Fibroblast of upper back skin (primary cell): ENCODE measurements around the gene WNT7A.
"Not testable (repeated sequence)": the region's sequence is repeated elsewhere in the genome, so short reads cannot be mapped to it uniquely, and the experiment has no call there.

Experiments used
- DNase-seq: peaks from one replicate; pipeline ENCODE4 v3.0.0-alpha.2; 2013

WNT7A gene

DNA sequence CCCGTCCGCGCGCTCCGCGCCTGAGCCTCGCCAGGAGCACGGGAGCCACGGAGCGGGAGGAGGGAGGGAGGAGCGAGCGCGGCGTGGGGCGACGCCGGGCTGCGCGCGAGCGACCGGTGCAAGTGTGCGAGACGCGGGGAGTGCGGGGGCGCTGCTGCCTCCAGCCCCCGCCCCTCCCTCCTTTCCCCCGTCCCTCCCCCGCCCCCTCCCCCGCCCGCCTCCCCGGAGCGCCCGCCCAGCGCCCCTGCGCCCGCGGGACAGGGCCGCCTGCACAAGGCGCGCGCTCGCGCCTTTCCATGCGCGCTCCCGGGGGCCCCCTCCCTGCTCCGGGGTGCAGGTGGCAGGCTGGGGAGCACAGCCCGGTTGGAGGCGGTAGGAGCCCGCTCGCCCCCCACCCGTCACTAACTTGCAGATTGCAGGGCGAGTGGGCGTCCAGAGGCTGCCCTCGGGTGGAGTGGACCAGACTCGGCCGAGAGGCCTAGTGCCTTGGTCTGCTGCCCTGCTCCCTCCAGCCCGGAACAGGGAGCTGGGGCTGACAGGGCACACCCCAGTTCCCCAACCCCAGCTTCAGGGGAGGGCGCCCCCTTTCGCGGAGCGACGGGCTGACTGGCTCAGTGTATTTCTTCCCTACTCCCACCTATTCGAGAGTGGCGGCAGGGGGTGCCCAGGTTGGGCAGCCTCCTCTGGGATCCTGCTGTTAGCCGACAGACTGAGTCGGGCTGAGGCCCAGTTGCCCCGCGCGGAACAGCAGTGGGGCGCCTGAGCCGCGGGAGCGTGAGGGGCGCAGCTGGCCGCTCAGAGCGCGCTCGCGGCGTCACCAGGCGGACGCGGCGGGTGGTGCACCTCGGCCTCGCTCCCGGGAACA is at the start of gene WNT7A:
WNT7A (minus strand) TSS at position 126 of the 865 bp plus-strand sequence. CDS start 255 bp downstream, outside the sequence.
- no peak for DNase-seq

DNA sequence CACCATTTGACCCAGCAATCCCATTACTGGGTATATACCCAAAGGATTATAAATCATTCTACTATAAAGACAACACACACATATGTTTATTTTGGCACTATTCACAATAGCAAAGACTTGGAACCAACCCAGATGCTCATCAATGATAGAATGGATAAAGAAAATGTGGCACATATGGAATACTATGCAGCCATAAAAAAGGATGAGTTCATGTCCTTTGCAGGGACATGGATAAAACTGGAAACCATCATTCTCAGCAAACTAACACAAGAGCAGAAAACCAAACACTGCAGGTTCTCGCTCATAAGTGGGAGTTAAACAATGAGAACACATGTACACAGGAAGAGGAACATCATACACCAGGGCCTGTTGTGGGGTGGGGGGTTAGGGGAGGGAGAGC is 48.9 kb upstream of the WNT7A start:
- not testable (repeated sequence) for DNase-seq

DNA sequence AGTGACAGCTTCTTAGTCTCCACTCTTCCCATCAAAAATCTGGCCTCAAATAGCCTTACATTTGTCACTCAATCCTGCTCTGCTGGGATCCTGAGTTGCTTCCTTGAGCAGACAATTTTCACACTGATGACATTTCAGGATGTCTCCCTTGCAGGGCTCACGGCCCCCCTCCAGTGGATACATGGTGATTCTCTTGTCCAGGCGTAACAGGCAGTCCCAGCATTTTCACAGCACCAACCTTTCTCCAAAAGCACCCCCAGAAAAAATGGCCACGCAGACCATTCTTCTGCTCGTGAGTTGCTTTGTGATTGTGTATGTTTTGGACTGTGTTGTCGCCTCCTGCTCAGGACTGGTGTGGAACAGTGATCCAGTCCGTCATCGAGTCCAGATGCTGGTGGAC is 47.4 kb upstream of the WNT7A start:
- DNase-seq: no peak

DNA sequence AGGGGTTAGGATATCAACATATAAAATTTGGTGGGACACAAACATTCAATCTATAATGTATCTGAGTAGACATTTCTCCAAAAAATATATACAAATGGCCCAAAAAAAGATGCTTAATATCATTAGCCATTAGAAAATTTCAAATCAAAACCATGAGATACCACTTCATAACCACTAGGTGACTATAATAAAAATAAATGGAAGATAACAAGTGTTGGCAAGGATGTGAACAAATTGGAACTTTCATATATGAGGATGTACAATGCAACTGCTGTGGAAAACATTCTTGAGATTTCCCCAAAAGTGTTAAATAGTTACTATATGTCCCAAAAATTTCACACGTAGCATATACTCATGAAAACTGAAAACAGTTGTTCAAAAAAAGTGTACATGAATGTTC is 36.5 kb upstream of the WNT7A start:
- DNase-seq: no peak

DNA sequence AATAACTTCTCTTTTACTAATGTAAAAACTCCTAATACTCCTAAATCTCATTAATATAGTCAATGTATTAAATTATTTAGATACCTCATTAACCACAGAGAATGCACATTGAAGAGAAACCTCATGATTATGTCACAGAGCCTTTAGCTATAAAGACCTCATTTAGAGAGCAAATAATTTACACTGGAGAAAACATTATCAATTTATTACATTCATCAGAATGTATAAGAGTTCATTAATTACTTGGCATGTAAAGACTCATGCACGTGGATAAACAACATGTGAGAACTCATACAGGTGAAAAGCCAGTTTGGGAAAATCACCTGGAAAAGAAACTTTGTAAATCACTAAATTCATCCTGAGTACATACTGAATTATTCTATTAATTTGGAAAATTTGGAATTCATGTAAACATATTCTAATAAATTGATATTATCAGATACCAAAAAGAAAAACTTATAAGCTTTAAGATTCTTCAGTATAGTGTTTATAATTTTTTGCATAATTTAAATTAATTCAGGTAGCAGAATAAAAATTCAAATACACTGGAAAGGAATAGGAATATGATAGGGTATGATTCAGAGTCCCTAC is 22.9 kb upstream of the WNT7A start:
- DNase-seq: no peak

DNA sequence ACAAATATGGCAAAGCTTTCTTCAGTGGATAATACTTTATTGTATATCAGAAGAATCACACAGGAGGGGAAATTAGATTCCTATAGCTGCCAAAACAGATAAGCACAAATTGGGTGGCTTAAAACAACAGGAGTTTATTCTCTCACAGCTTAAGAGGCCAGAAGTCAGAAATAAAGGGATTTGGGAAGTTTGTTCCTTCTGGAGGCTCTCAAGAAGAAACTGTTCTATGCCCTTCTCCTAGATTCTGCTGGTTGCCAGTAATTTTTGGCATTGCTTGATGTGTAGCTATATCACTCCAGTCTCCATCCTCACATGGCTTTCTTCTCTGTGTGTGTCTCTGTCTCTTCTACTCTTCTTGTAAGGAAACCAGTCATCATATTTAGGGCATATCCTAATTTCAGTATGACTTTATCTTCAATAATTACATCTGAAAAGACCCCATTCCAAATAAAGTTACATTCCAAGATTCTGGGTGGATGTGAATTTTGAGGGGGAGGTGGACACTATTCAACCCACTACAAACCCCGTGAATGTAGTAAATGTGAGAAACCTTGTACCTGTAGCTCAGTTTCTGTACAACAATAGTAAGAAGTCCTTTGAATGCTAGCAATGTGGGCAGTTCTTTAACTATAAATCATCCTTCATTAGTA is 22.2 kb upstream of the WNT7A start:
- no peak for DNase-seq

DNA sequence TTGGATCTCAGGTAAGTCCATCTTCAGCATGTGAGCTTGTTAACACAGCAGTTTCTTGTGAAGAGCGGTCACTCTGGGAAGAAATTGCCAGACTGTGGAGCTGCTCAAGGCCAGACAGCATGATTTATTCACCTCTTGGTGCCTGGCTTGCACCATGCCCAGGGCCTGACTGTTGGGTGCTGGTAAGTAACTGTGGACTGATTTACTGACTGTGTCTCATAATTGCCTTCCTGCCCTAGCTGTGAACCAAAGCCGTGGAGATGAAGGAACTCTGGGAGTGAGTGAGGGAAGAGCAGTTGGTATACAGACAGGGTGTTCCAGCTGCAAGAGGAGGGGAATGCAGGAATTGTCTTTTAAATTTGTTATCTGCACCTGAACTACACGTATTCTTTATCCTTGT is 18.5 kb upstream of the WNT7A start:
- DNase-seq: no peak

DNA sequence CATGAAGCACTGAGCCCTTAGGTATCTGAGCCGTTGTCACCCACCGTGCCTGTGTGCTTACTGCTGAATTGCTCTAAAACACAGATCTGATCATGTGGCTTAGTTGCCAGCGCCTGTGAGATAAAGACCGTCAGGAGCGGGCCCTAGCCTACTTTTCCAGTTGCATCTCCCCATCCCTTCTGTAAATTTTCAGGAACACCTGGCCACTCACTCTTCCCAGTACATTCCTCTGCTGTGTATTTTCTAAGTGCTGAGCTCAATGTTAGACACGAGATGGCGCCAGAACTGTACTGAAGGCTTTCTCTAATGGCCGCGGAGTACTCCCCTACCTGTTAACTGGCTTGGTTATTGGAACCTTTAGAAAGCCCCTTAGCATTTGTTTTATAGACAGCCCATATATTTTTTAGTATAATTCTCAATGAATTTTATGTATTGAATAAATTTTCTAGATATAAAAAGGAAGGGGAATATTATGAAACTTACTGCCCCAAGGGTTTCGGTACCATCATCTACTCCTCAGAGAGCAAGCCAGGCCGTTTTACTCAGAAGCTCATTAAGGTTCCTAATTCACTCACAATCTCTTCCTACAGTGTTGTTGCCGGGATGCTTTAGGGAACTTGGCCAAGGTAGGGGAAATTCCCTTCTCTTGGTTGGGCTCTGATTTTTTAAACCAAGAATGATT is 16.7 kb upstream of the WNT7A start:
- DNase-seq: peak; percentile 63

DNA sequence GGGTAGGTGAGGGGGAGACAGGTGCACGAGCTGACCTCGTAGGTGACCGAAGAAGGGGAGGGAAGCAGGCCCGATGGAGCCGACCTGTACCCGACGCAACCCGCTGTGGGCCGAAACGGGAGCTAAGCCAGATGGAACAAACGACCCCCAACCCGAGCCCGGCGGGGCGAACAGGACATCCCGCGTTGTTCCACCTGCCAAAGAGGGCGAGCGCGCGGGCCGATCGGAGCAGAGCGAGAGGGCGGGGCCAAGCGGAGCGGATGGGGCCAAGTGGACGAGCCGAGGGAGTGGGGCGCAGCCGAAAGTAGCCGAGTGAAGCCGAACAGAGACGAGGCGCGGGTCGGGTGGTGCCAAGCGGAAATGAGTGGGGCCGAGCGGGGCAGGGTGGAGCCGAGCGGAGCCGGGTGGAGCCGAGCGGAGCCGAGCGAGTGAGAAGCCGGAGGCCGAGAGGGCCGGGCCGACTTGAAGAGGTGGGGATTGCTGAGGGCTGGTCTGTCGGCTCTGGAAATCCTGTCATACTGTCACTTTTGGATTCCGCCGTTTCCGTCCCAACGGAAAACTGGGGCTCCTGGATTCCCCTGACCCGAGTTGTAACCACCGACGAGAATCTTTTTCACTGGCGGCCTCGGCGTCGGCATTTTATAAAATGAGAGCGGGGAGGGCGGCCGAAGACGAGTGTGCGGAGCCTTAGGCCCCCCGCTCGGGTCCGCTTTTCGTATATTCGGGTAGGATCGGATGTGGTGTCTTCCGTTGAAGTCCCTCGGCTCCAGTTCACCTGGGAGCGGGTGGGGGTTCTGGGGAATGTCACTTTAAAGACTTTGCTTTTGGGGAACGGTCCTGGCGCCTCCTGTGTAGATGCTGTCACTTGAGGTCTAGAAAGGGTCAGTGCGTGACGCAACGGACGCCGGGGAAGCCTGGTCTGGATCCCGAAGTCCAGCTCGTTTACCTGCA is 15.6 kb upstream of the WNT7A start:
- DNase-seq: peak; percentile 83

DNA sequence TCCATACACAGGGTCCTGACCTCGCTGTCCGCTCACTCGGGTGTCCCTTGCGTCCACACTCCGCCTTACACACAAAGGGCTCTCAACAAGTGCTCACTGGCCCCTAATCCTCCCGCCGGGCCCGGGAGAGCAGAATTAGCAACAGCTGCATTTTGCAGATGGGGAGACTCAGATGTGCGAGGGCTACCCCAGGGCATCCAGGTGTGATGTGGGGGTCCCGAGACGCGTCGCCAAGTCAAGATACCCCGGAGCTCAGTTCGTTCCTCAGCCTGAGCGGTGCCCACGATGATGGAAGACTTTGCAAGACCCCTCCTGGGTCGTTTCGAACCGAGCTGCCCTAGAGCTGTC is 14.9 kb upstream of the WNT7A start:
- no peak for DNase-seq

DNA sequence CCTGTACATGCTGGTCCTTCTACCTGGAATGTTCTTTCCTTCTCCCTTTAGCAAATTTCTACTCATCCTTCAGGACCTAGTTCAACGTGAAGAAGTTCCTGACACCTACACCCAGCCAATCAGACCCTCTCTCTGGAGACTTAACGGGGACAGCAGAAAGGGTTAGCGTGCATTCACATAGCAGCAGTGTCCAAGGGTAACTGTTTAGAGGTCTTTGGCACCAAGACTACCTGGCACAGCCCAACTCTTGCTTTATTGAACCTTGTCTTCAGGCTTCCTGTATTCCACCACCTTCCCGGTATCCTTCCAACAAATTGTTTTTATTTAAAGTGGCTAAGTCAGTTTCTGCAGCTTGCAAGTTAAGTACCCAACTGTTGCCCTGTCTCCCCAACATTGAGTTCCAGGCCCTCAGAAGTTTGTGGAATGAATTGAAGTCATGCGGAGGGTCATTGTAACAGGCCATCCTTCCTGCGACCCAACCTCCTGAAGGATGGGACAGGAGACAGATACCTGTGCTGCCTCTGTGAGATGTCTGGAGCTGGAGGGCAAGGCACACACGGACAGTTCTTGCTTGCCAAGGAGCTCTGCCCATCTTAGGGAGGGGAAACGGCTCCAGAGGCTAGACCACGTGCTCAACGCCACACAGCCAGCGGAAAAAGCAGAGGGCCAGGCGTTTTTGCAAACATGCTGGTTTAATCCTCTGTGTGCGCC is 14.4 kb upstream of the WNT7A start:
- no peak for DNase-seq

DNA sequence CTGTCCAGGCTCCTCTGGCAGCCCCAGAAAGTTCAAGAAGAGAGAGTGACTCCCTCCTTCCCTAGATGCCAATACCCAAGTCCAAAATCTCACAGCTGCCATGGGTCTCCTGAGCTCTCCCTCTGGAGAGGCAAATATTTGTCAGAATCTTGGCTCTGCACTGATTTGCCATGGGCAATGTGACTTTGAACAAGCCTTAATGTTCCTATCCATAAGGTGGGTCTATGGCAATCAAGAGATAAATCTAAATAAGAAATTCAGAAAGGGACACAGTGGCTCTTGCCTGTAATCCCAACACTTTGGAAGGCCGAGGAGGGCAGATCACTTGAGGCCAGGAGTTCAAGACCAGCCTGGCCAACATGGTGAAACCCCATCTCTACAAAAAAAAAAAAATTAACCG is 12.4 kb upstream of the WNT7A start:
- DNase-seq: no peak

DNA sequence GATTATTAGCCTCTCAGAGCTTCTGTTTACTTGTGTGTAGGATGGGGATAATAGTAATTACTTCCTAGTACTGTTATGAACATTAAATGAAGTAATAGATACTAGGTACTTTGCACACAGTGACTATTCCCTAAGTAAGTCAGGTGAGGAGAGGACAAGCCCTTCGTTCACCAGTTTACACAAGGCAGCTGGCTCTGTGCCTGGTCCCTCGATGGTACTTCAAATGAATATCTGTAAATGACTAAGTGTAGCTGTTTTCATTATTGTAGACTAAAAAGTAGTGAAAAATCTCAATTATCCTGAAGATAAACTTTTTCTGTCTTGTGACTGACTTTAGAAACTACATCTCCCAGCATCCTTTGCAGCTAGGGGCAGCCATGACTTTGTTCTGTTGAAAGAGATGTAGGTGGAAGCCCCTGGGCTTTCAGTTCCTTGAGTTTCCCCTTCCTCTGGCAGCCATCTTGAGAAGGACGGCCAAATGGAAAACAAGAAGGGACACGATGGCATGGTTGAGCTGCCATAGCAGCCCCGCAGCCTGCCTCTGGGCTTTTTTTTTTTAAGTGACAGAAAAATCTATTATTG is 11.7 kb upstream of the WNT7A start:
- no peak for DNase-seq

DNA sequence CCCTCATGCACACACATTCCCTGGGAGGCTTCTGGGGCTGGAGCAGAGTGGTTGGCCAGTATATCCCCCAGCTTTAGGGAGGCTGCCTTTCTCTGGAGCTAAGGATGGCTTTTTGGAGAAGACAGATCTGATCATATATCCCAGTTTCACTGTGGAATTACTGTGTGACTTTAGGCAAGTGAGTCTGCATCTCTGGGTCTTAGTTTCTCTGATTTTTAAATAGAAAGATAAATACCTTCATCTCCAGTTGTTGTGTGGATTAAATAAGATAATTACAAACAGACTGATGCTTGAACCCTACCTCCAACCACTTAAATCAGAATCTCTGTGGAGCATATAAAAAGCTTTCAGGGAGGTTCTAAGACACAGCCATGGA is 11.1 kb upstream of the WNT7A start:
- no peak for DNase-seq

DNA sequence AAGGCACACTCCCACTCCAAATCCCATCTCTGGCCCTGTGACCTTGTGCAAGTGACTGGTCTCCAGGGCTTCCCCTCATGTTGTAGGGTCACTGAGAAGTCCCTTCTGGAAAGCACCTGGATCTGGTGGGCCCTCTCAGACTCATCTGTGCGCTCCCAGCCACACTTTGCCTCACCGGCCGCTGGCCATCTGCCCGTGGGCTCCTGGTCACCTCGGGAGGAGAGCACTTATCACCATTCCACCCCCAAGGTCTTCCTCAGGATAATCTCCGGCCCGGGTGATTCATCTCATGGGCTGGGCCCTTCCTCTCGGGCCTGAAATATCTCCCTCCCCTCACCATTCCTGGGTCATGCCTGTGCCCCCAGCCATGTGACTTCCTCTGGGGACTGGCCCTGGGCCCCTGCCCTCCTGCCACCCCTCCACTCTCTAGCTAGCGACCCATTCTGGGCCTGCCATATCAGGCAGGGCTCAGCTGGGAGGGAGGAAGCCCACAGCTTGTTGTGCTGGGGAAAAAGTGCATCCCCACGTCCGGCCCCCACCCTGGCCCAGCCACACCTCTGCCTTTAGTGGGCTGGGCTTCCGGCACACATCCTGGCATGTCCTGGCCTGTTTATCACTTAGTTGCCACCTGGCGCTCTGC is 10.6 kb upstream of the WNT7A start:
- DNase-seq: no peak

DNA sequence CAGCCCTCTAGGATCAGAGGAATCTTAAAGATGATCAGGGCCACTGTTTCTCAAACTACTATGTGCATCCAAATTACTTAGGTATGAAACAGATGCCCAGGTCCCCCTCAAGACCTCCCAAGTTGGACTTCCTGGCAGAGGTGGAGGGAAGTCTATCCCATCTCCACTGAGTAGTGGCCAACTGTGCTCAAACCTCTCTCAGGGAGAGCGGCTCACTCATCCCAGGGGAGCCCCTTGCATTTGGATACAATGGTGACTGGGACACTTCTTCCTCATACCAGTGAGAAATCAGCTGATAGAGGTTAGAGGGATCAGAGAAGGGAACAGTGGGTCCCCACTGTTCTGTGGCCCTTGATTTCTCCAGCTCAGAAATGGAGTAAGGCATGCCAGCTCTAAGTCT is 8.7 kb upstream of the WNT7A start:
- no peak for DNase-seq

DNA sequence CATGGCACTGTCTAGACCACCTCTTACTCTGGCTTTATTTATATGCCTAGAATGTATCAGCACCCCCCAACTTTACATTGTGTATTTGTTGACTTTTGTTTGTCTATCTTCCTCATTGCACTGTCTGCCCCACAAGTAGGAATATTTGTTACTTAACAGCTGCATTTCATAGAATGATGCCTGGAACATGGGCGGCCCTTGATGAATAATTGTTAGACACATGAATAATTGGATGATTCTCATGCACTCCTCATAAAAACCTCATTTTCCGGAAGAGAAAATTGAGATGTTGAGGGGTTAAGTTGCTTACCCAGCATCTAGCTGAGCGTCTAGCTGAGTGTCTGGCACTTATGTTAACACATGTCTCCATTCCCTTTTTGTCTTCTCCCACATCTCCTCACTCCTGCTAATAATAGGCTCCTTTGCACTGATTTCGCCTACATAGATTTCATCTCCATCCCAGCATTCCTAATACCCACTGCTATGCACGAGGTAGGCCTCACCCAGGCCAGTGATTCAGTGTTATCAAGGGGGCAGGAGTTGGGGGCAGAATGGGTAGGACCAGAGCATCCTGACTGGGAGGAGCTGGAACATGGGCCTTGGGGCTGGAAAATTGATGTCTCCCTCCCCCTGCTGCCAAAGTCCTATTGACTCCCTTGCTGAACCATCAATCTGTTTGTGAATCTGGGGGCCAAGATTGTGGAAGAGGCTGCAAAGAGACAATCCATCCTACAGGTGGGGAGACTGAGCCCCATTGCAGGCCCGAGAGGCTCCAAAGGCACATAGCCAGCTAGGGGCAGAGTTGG is 7.8 kb upstream of the WNT7A start:
- DNase-seq: no peak

DNA sequence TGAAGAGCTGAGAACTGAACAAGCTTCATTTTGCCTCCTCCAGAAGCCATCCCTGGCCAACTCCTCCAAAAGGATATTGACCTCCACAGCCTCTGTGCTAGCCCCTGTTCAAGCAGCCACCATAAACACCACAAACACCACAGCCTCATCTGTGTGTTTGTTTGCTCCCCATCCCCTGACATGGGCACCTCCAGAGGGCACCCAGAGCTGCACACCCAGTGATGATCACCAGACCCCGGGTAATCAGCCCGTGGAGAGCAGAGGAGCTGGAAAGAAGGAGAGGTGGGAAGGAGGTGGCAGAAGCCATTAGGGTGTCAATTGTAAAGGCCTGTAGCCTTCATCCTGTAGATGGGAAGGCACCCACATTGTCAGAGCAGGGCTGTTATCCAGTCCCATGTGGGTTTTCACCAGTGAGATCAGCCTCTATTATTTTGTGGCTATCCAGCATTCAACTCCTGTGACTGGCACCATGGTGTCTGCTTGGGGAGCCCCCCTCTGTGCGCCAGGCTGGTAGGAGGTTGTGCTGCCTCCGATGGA is 6.8 kb upstream of the WNT7A start:
- DNase-seq: no peak

DNA sequence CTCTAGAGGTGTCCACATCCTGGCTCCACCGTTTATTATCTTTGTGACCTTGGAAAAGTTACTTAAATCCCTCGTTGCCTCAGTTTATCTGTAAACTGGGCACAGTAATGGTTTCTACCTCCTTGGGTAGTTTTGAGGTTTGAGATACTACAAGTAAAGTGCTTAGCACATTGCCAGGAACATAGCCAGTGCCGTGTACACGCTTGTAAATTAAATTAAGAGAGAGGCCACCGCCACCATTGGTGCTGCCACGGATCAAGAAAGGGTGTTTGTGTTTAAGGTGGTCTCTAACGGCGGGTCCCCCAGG is 5.8 kb upstream of the WNT7A start:
- no peak for DNase-seq
